SK-N-SH (cell line): ENCODE data around the gene GDAP2. TPM values are rescaled to one million over a fixed set of nuclear protein-coding genes. Genes with fewer than 3 reads are reported as not detected.
A peak's percentile ranks its signal among the peaks of the same experiment; 100 is the strongest.

ENCODE experiments used
- CTCF ChIA-PET: fragments of 300-600, 350-600 bp; formaldehyde crosslinking; extraction: SDS; loops from one replicate; lab custom pipeline; 2021; lab: Yijun Ruan, JAX
- POLR2A ChIA-PET: fragments of 350-600 bp; sonication (Branson Sonifier 250); formaldehyde crosslinking; extraction: SDS; loops from one replicate; lab custom pipeline; 2020; ENCODE audit warnings: antibody characterized with exemption, inconsistent platforms; lab: Yijun Ruan, JAX
- DNase-seq: peaks from one replicate; pipeline ENCODE4 v3.0.0; 2012
- H2AFZ ChIP-seq: fragments of 200-600 bp; sonication (generic); 2 replicates; pipeline ENCODE4 v1.8.1; 2016; ENCODE audit warnings: antibody characterized with exemption, mild to moderate bottlenecking, low read depth
- H3F3A ChIP-seq: fragments of 200-600 bp; sonication (generic); replicated peaks from 2 replicates; pipeline ENCODE3; 2016; ENCODE audit warnings: antibody characterized with exemption, mild to moderate bottlenecking; ENCODE audit not compliant: insufficient read depth
- H3K27ac ChIP-seq, 2 experiments: fragments of 200-500 bp in 1 of 2; fragments of 200-600 bp in 1 of 2; sonication (Bioruptor generic) in 1 of 2; sonication (generic), shearing (Covaris generic) in 1 of 2; 2 replicates each; pipeline versions ENCODE4 v1.5.1 to v1.6.1; 2014 to 2016; ENCODE audit warnings: low read depth in 2 of 2, inconsistent platforms in 1 of 2, low read length in 1 of 2, mild to moderate bottlenecking in 1 of 2, mixed read lengths in 1 of 2
- H3K27me3 ChIP-seq: fragments of 200-600 bp; sonication (generic), shearing (Covaris generic); 2 replicates; pipeline ENCODE4 v1.6.1; 2016; ENCODE audit warnings: mixed run types; ENCODE audit not compliant: insufficient read depth
- H3K36me3 ChIP-seq, 2 experiments: fragments of 200-500 bp in 1 of 2; fragments of 200-600 bp in 1 of 2; sonication (Bioruptor generic) in 1 of 2; sonication (generic) in 1 of 2; replicated peaks in 1 of 2; 2 replicates each; pipeline versions ENCODE3 to v1.5.1; 2014 to 2016; ENCODE audit warnings: low read length in 1 of 2, mild to moderate bottlenecking in 1 of 2; ENCODE audit not compliant: insufficient read depth in 2 of 2, control insufficient read depth in 1 of 2
- H3K4me1 ChIP-seq, 2 experiments: fragments of 200-500 bp in 1 of 2; fragments of 200-600 bp in 1 of 2; sonication (Bioruptor generic) in 1 of 2; sonication (generic), shearing (Covaris generic) in 1 of 2; 2 replicates each; pipeline versions ENCODE4 v1.5.1 to v1.6.1; 2014 to 2016; ENCODE audit warnings: low read depth in 1 of 2, low read length in 1 of 2, mixed run types in 1 of 2; ENCODE audit not compliant: insufficient read depth in 2 of 2, control insufficient read depth in 1 of 2
- H3K4me2 ChIP-seq: fragments of 200-600 bp; sonication (generic), shearing (Covaris generic); 2 replicates; pipeline ENCODE4 v1.6.1; 2017; ENCODE audit warnings: mixed run types
- H3K4me3 ChIP-seq, 2 experiments: fragments of 200-500 bp in 1 of 2; fragments of 200-600 bp in 1 of 2; sonication (Bioruptor generic) in 1 of 2; sonication (generic), shearing (Covaris generic) in 1 of 2; 2 replicates each; pipeline versions ENCODE4 v1.5.1 to v1.8.1; 2014 to 2016; ENCODE audit warnings: low read depth in 2 of 2, inconsistent platforms in 1 of 2, low read length in 1 of 2, mild to moderate bottlenecking in 1 of 2, mixed read lengths in 1 of 2, moderate library complexity in 1 of 2
- H3K79me2 ChIP-seq: fragments of 200-600 bp; sonication (generic); 2 replicates; pipeline ENCODE4 v1.8.1; 2017; ENCODE audit warnings: mild to moderate bottlenecking; ENCODE audit not compliant: insufficient read depth
- H3K9ac ChIP-seq: fragments of 200-600 bp; sonication (generic); 2 replicates; pipeline ENCODE4 v1.6.1; 2017; ENCODE audit warnings: mixed run types
- H3K9me2 ChIP-seq: fragments of 200-600 bp; sonication (generic); 2 replicates; pipeline ENCODE4 v1.6.1; 2017; ENCODE audit warnings: mixed run types
- H3K9me3 ChIP-seq: fragments of 200-600 bp; sonication (generic); 2 replicates; pipeline ENCODE4 v1.6.1; 2017; ENCODE audit warnings: mixed run types, mild to moderate bottlenecking, moderate library complexity
- H4K20me1 ChIP-seq: fragments of 200-600 bp; sonication (generic); 2 replicates; pipeline ENCODE4 v1.6.1; 2017; ENCODE audit warnings: mild to moderate bottlenecking, mixed run types; ENCODE audit not compliant: insufficient read depth
- CHD2 ChIP-seq: fragments of 150-350 bp; IDR thresholded peaks from 2 replicates; pipeline ENCODE4 v1.6.1; 2018; ENCODE audit warnings: low read length; ENCODE audit not compliant: partially characterized antibody
- EP300 ChIP-seq, 2 experiments: IDR thresholded peaks; 2 replicates each; pipeline versions ENCODE4 v1.4.0 to v1.6.1; 2012; ENCODE audit warnings: borderline replicate concordance in 1 of 2, low read depth in 1 of 2, low read length in 1 of 2
- FOSL2 ChIP-seq: IDR thresholded peaks from 2 replicates; pipeline ENCODE4 v1.4.0; 2012; ENCODE audit warnings: low read depth, mild to moderate bottlenecking, moderate library complexity, borderline replicate concordance
- FOXJ3 ChIP-seq: sonication (generic); formaldehyde crosslinking; IDR thresholded peaks from 2 replicates; pipeline ENCODE4 v1.5.1; 2020; ENCODE audit warnings: mild to moderate bottlenecking, missing genetic modification reagents
- GABPA ChIP-seq: IDR thresholded peaks from 2 replicates; pipeline ENCODE4 v1.4.0; 2012; ENCODE audit warnings: low read depth, mild to moderate bottlenecking
- GATA2 ChIP-seq: sonication (generic); formaldehyde crosslinking; IDR thresholded peaks from 2 replicates; pipeline ENCODE4 v1.5.0; 2020; ENCODE audit warnings: mild to moderate bottlenecking, missing genetic modification reagents
- NRF1 ChIP-seq: IDR thresholded peaks from 2 replicates; pipeline ENCODE4 v1.6.1; 2012; ENCODE audit warnings: low read depth, mild to moderate bottlenecking, low read length
- RFX5 ChIP-seq: IDR thresholded peaks from 2 replicates; pipeline ENCODE4 v1.6.1; 2012; ENCODE audit warnings: mild to moderate bottlenecking, improper control_type of control experiment, low read length
- SIN3A ChIP-seq: IDR thresholded peaks from 2 replicates; pipeline ENCODE4 v1.6.1; 2012; ENCODE audit warnings: low read depth, mild to moderate bottlenecking, low read length, moderate library complexity, borderline replicate concordance
- TCF12 ChIP-seq: IDR thresholded peaks from 2 replicates; pipeline ENCODE4 v1.4.0; 2012
- TEAD4 ChIP-seq: IDR thresholded peaks from 2 replicates; pipeline ENCODE4 v1.4.0; 2012; ENCODE audit warnings: mild to moderate bottlenecking, borderline replicate concordance; ENCODE audit not compliant: insufficient read depth
- YY1 ChIP-seq: IDR thresholded peaks from 2 replicates; pipeline ENCODE4 v1.4.0; 2012; ENCODE audit warnings: low read depth, mild to moderate bottlenecking
- WGBS: methylation state at CpG from one replicate; pipeline ENCODE4 v1.1.6; 2017; ENCODE audit warnings: low lambda C conversion rate; 5-methylcytosine and 5-hydroxymethylcytosine counted together
- polyA plus RNA-seq, 3 experiments: library from polyadenylated mRNA; depleted of rRNA; stranded (reverse); fragments of >200 nt; gene quantifications; 2 replicates each; pipeline ENCODE4 v1.2.3, GENCODE V29; 2012
- TF ChIP-seq, protein P1 (sequence below): IDR thresholded peaks from 2 replicates; pipeline ENCODE4 v1.6.1; 2012; ENCODE audit warnings: mild to moderate bottlenecking, low read depth, low read length, moderate library complexity
- TF ChIP-seq, protein P2 (sequence below): IDR thresholded peaks from 2 replicates; pipeline ENCODE4 v1.4.0; 2012; ENCODE audit warnings: low read depth, borderline replicate concordance
- TF ChIP-seq, protein P3 (sequence below): fragments of 150-350 bp; IDR thresholded peaks from 2 replicates; pipeline ENCODE4 v1.6.1; 2017; ENCODE audit warnings: antibody characterized with exemption, low read length, low read depth, borderline replicate concordance
- TF ChIP-seq, protein P4 (sequence below): IDR thresholded peaks from 2 replicates; pipeline ENCODE4 v1.4.0; 2012; ENCODE audit warnings: low read depth

Gene GDAP2
- polyA plus RNA-seq, 1 of the 3 experiments (the other 2 are of a cell fraction): 5.6 TPM

DNA sequence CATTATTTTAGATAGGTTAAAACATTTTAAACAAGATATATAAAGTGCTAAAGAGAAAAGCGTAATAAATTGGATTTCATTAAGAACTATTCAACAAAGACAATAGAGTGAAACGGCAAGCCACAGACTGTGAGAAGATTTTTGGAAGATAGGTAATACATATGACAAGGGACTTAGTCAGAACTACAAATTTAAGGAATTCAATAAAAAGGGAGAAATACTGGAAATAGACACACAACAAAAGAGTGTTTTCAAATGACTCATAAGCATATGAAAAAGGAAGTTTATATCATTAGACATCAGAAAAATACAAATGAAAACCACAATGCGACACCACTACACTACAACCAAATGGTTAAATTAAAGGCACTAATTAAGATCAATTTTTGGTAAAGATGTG is 90.5 kb downstream of the GDAP2 start (continued):
- TF ChIP-seq YY1 (no peak), GATA2 (CRISPR knock-in tag) (no peak), GABPA (no peak), RFX5 (no peak), CHD2 (no peak)
- TF ChIP-seq, protein P1, sequence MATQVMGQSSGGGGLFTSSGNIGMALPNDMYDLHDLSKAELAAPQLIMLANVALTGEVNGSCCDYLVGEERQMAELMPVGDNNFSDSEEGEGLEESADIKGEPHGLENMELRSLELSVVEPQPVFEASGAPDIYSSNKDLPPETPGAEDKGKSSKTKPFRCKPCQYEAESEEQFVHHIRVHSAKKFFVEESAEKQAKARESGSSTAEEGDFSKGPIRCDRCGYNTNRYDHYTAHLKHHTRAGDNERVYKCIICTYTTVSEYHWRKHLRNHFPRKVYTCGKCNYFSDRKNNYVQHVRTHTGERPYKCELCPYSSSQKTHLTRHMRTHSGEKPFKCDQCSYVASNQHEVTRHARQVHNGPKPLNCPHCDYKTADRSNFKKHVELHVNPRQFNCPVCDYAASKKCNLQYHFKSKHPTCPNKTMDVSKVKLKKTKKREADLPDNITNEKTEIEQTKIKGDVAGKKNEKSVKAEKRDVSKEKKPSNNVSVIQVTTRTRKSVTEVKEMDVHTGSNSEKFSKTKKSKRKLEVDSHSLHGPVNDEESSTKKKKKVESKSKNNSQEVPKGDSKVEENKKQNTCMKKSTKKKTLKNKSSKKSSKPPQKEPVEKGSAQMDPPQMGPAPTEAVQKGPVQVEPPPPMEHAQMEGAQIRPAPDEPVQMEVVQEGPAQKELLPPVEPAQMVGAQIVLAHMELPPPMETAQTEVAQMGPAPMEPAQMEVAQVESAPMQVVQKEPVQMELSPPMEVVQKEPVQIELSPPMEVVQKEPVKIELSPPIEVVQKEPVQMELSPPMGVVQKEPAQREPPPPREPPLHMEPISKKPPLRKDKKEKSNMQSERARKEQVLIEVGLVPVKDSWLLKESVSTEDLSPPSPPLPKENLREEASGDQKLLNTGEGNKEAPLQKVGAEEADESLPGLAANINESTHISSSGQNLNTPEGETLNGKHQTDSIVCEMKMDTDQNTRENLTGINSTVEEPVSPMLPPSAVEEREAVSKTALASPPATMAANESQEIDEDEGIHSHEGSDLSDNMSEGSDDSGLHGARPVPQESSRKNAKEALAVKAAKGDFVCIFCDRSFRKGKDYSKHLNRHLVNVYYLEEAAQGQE: no peak
- TF ChIP-seq, all 33 proteins: peak for 11

DNA sequence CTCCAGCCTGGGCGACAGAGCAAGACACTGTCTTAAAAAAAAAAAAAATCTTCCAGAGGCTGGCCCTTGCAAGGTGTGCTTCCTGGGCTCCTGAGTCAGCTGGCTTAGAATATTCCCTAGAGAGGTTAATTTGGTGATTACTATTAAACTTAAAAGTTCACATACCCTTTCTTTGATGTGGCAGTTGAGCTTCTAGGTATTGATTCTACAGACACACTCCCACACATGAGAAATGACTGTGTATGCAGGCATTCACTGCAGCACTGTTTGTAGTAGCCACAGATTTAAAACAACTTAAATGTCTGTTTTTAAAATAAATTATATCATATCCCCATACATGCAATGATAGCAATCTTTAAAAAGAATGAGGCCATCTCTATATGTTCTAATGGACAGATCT is 93.4 kb downstream of the GDAP2 start:
- no peak for DNase-seq
- Histone ChIP-seq H3K36me3 (no peaks in the 10 kb centered on the region), H3K9me3 (no peaks in the 10 kb centered on the region), H3F3A (peaks cover 3% of the 10 kb centered on the region), H3K4me2 (no peak overlapping the region), H3K79me2 (no peaks in the 10 kb centered on the region), H3K27ac (no peak overlapping the region), H3K9ac (no peak overlapping the region), H4K20me1 (no peaks in the 10 kb centered on the region), H3K4me3 (no peak overlapping the region), H2AFZ (no peak overlapping the region), H3K27me3 (no peaks in the 10 kb centered on the region), H3K4me1 (peaks cover 3 to 4% of the 10 kb centered on the region in 2 experiments; a peak in 2 of 4 replicates), H3K9me2 (no peaks in the 10 kb centered on the region)
- WGBS: 100% methylated on average over 1 of the region's 1 CpG
- ChIA-PET POLR2A (no interaction called here), CTCF (interaction anchor here (1.5 kb wide), 1 partner anchor 12 kb away, joined by 4 read pairs; no protein-coding TSS in a partner anchor)
- peak; percentile 22; the same call in 1 of the 2 replicates for TF ChIP-seq GATA2 (CRISPR knock-in tag)
- TF ChIP-seq, protein P2, sequence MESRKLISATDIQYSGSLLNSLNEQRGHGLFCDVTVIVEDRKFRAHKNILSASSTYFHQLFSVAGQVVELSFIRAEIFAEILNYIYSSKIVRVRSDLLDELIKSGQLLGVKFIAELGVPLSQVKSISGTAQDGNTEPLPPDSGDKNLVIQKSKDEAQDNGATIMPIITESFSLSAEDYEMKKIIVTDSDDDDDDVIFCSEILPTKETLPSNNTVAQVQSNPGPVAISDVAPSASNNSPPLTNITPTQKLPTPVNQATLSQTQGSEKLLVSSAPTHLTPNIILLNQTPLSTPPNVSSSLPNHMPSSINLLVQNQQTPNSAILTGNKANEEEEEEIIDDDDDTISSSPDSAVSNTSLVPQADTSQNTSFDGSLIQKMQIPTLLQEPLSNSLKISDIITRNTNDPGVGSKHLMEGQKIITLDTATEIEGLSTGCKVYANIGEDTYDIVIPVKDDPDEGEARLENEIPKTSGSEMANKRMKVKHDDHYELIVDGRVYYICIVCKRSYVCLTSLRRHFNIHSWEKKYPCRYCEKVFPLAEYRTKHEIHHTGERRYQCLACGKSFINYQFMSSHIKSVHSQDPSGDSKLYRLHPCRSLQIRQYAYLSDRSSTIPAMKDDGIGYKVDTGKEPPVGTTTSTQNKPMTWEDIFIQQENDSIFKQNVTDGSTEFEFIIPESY: no peak

DNA sequence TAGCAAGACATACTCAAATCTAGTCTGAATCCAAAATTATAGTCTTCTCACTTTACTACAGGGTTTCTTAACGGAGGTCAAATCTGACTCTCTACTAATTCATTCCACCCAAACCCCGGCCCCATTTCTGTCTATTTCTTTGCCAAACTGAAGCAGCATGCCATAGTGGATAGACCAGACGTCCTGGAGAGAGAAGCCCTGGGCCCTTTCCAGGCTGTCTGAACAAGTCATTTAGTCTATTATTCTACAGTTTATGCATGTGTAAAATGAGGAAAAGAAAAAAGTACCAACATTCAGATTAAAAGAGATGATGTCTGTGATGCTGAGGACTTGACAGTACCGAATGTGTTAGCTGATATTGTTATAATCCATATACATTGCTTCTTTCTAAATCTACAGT is 95.0 kb downstream of the GDAP2 start:
- 90% methylated on average over 4 of the region's 4 CpGs for WGBS
- ChIA-PET CTCF (interaction anchor here (0.8 to 1.1 kb wide), 4 partner anchors 10 to 190 kb away, joined by 3 to 4 read pairs (median 3); no protein-coding TSS in a partner anchor), POLR2A (no interaction called here)
- TF ChIP-seq, protein P3, sequence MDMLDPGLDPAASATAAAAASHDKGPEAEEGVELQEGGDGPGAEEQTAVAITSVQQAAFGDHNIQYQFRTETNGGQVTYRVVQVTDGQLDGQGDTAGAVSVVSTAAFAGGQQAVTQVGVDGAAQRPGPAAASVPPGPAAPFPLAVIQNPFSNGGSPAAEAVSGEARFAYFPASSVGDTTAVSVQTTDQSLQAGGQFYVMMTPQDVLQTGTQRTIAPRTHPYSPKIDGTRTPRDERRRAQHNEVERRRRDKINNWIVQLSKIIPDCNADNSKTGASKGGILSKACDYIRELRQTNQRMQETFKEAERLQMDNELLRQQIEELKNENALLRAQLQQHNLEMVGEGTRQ: no peak
- TF ChIP-seq NRF1 (no peak), SIN3A (no peak), EP300 (IDR thresholded peaks at IDR 0.05; ENCODE audit: borderline replicate concordance in 1 of 2, low read depth in 1 of 2, low read length in 1 of 2) (no peak), YY1 (no peak), TEAD4 (no peak), TCF12 (no peak), FOXJ3 (CRISPR knock-in tag) (no peak), CHD2 (no peak), FOSL2 (no peak)
- TF ChIP-seq, protein P2: no peak
- TF ChIP-seq, protein P4, sequence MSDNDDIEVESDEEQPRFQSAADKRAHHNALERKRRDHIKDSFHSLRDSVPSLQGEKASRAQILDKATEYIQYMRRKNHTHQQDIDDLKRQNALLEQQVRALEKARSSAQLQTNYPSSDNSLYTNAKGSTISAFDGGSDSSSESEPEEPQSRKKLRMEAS: no peak

More for the DNA sequence above, 95.0 kb downstream of the GDAP2 start:
- Histone ChIP-seq H3K9me3 (no peaks in the 10 kb centered on the region), H2AFZ (no peak overlapping the region), H3K27ac (peak overlapping the region in 1 of 2 experiments; percentile 74; a peak in 2 of 4 replicates), H3K27me3 (no peaks in the 10 kb centered on the region), H3K4me3 (no peak overlapping the region), H3K4me1 (peaks cover 3 to 4% of the 10 kb centered on the region in 2 experiments; a peak in 2 of 4 replicates), H4K20me1 (no peaks in the 10 kb centered on the region), H3K79me2 (no peaks in the 10 kb centered on the region), H3F3A (peaks cover 3% of the 10 kb centered on the region), H3K9ac (no peak overlapping the region), H3K4me2 (no peak overlapping the region), H3K36me3 (no peaks in the 10 kb centered on the region), H3K9me2 (no peaks in the 10 kb centered on the region)
- no peak for DNase-seq
